Mesothelial cell of epicardium (in vitro differentiated cells): ENCODE measurements around the gene CCNY. TPM values are rescaled to one million over a fixed set of nuclear protein-coding genes. Genes with fewer than 3 reads are reported as not detected.

Experiments used
- DNase-seq, 2 experiments: peaks; one replicate each; pipeline ENCODE4 v3.0.0; 2021; ENCODE audit warnings: low spot score in 2 of 2; ENCODE audit not compliant: unreplicated experiment in 2 of 2
- H3K27ac Mint-ChIP-seq: 2 replicates; pipeline ENCODE4 v1.8.0; 2021; ENCODE audit warnings: mixed read lengths
- H3K27me3 Mint-ChIP-seq: 2 replicates; pipeline ENCODE4 v1.8.0; 2021; ENCODE audit warnings: low read depth, mixed read lengths
- H3K36me3 Mint-ChIP-seq: 2 replicates; pipeline ENCODE4 v1.8.0; 2021; ENCODE audit warnings: mixed read lengths
- H3K4me1 Mint-ChIP-seq: 2 replicates; pipeline ENCODE4 v1.8.0; 2021; ENCODE audit warnings: mixed read lengths
- H3K4me3 Mint-ChIP-seq: 2 replicates; pipeline ENCODE4 v1.8.0; 2021; ENCODE audit warnings: mild to moderate bottlenecking, moderate library complexity, mixed read lengths
- H3K9me3 Mint-ChIP-seq: 2 replicates; pipeline ENCODE4 v1.8.0; 2021; ENCODE audit warnings: mixed read lengths
- total RNA-seq: library from RNA; stranded (reverse); gene quantifications from 3 replicates; pipeline ENCODE4 v1.2.1, GENCODE V29; 2021
- TF ChIP-seq, protein P1 (sequence below): fragments of 200-600 bp; sonication (generic); IDR thresholded peaks from one replicate; pipeline ENCODE4 v1.5.0; 2021; ENCODE audit warnings: antibody characterized with exemption; ENCODE audit not compliant: unreplicated experiment

The CCNY gene
- total RNA-seq, 1 donor from 2014 or later = 75.4 TPM

- no peak overlapping the region for H3K4me3 Mint-ChIP-seq
- no peak overlapping the region for H3K27ac Mint-ChIP-seq
- DNase-seq = no peak
- TF ChIP-seq, protein P1, sequence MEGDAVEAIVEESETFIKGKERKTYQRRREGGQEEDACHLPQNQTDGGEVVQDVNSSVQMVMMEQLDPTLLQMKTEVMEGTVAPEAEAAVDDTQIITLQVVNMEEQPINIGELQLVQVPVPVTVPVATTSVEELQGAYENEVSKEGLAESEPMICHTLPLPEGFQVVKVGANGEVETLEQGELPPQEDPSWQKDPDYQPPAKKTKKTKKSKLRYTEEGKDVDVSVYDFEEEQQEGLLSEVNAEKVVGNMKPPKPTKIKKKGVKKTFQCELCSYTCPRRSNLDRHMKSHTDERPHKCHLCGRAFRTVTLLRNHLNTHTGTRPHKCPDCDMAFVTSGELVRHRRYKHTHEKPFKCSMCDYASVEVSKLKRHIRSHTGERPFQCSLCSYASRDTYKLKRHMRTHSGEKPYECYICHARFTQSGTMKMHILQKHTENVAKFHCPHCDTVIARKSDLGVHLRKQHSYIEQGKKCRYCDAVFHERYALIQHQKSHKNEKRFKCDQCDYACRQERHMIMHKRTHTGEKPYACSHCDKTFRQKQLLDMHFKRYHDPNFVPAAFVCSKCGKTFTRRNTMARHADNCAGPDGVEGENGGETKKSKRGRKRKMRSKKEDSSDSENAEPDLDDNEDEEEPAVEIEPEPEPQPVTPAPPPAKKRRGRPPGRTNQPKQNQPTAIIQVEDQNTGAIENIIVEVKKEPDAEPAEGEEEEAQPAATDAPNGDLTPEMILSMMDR = no peak
- H3K9me3 Mint-ChIP-seq = no peaks in the 10 kb centered on the region
- H3K4me1 Mint-ChIP-seq = peaks cover 11% of the 10 kb centered on the region
- no peaks in the 10 kb centered on the region for H3K27me3 Mint-ChIP-seq
- no peaks in the 10 kb centered on the region for H3K36me3 Mint-ChIP-seq
These were observed 89.3 kb downstream of the CCNY start for GRCh38 chr10:35425595-35425994.

GRCh38 chr10:35426657-35427056 is 90.3 kb downstream of the CCNY start:
- H3K4me3 Mint-ChIP-seq = no peak overlapping the region
- H3K27me3 Mint-ChIP-seq = no peaks in the 10 kb centered on the region
- no peaks in the 10 kb centered on the region for H3K9me3 Mint-ChIP-seq
- no peaks in the 10 kb centered on the region for H3K36me3 Mint-ChIP-seq
- no peak overlapping the region for H3K27ac Mint-ChIP-seq
- H3K4me1 Mint-ChIP-seq = peaks cover 9% of the 10 kb centered on the region
- DNase-seq = no peak
- TF ChIP-seq, protein P1 = no peak

GRCh38 chr10:35427543-35427942 is 91.2 kb downstream of the CCNY start:
- DNase-seq = no peak
- Mint-ChIP-seq H3K4me3 (no peak overlapping the region), H3K36me3 (no peaks in the 10 kb centered on the region), H3K27ac (no peak overlapping the region), H3K27me3 (no peaks in the 10 kb centered on the region), H3K4me1 (peaks cover 13% of the 10 kb centered on the region), H3K9me3 (no peaks in the 10 kb centered on the region)
- TF ChIP-seq, protein P1 = no peak

DNA sequence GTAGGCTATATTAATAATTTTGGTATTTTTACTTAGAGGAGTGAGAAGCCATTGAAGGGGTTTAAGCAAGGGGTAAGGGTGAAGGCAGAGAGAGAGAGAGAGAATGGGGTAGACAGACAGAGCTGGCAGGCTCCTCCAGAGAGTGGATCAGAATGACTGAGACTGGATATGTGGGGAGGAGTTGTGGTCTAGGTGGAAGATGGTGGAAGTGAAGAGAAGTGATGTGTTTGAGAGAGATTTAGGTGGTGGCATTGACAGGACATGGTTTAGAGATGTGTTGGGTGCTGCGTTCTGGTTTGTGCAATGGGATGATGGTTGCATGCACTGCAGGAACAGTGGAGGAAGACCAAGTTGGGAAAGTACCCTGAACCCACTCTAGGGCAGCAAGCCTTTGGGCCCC is 92.2 kb downstream of the CCNY start:
- Mint-ChIP-seq H3K4me1 (peaks cover 15% of the 10 kb centered on the region), H3K27me3 (no peaks in the 10 kb centered on the region), H3K27ac (no peak overlapping the region), H3K9me3 (no peaks in the 10 kb centered on the region), H3K36me3 (no peaks in the 10 kb centered on the region), H3K4me3 (no peak overlapping the region)
- DNase-seq = no peak
- TF ChIP-seq, protein P1 = no peak

GRCh38 chr10:35432781-35433338 is 96.6 kb downstream of the CCNY start:
- Mint-ChIP-seq H3K4me1 (peaks cover 29% of the 10 kb centered on the region), H3K27ac (no peak overlapping the region), H3K4me3 (no peak overlapping the region), H3K36me3 (peaks cover 3% of the 10 kb centered on the region), H3K9me3 (peaks cover 3% of the 10 kb centered on the region), H3K27me3 (no peaks in the 10 kb centered on the region)
- TF ChIP-seq, protein P1 = no peak
- no peak for DNase-seq
